ENCODE data around the gene ENDOD1.
A peak's percentile ranks its signal among the peaks of the same experiment; 100 is the strongest.
"Not testable (repeated sequence)": the region's sequence is repeated elsewhere in the genome, so short reads cannot be mapped to it uniquely, and the experiment has no call there.

ENDOD1 gene

DNA sequence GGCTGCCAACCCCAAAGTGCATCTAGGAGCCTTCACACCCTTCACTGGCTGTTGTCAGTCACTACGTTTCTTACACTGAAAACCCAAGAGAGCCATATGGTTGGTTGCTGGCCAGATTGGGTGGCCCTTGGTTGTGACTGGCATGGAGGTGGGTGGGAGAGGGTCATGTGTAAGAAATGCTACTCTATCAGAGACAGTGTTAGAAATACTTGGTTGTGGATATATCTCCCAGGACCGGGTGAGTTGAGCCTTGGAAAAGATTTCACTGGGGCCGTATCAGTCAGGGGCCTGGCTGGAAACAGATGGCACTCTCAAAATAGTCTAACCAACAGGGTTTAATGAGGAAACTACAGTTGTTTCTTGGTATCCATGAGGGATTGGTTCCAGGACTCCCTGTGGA is 15.2 kb downstream of the ENDOD1 start:
- no peak for DNase-seq

DNA sequence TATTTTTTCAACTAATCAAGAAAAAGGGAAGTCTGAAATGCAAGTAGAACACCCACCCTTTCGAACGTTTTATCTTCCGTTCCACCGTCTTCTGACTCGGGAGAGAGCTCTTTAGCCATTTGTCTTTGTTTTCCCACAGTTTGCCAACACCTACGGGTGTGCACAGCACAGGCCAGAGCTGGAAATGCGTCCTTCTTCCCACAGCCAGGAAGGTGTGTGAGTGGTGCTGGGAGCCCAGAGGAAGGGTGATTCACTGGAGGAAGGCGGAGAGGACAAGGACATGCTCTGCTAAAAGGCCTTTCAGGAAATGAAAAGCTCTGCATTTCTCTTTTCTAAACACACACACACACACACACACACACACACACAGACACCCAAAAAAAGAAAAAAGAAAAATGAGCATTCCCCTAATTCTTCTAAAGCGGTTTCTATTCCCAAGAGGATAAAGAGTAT is 18.5 kb downstream of the ENDOD1 start:
- peak; percentile 34 for DNase-seq

GRCh38 chr11:95108671-95109551 is 19.3 kb downstream of the ENDOD1 start:
- DNase-seq: no peak

DNA sequence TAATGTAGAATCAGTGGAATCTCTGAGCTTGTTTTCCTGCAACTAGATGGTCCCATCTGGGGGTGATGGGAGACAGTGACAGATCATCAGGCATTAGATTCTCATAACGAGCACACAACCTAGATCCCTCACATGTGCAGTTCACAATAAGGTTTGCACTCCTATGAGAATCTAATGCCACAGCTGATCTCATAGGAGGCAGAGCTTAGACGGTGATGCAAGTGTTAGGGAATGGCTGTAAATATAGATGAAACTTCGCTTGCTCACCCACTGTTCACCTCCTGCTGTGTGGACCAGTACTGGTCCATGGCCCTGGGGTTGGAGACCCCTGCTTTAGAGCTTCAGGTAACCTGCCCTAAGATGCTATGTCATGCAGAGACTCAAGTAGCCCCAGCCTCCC is 21.8 kb downstream of the ENDOD1 start:
- not testable (repeated sequence) for DNase-seq

- no peak for DNase-seq
Observed at GRCh38 chr11:95111923-95112540, 22.4 kb downstream of the ENDOD1 start.

- no peak for DNase-seq
Observed at GRCh38 chr11:95115597-95115996, 26.0 kb downstream of the ENDOD1 start.

DNA sequence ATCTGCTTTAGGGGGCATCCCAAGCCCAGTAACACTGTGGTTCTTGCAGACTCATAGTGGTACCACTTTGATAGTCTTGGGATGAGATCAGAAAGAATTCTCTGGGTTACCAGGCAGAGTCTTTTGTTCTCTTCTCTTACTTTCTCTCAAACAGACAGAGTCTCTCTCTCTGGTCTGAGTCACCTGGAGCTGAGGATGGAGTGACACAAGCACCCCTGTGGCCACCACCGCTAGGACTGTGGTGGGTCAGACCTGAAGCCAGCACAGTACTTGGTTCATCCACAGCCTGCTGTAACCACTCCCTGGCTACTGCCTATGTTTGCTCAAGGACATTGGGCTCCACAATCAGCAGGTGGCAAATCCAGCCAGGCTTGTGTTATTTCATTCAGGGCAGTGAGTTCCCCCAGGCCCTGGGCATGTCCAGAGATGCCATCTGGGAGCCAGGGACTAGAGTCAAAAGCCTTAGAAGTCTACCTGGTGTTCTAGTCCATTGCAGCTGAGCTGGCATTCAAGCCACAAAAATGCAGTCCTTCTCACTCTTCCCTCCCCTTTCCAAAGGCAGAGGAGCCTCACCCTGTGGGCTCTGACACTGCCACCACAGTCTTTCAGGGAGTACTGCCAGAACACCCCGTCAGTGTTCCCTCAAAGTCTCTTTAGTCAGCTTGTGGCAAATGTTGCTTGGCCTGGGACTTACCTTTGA is 29.9 kb downstream of the ENDOD1 start:
- no peak for DNase-seq

DNA sequence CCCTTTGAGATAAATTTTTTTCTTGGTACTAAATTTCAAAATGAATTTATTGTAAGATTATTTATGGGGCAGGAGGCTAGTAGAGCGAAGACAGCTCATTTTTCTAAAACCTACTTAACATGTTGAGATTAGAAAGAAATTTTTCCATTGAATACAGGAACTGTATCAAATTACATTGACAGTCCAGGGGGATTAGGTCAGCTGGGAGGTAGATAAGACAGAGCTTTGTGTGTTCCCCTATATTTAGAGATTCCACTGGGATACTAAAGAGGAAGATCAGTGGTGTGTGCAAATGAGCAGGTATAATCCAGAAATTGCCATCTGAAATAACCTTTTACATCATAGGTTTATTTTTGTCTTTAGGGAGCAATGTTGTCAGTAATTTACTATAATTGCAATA is 32.1 kb downstream of the ENDOD1 start:
- DNase-seq: no peak

DNA sequence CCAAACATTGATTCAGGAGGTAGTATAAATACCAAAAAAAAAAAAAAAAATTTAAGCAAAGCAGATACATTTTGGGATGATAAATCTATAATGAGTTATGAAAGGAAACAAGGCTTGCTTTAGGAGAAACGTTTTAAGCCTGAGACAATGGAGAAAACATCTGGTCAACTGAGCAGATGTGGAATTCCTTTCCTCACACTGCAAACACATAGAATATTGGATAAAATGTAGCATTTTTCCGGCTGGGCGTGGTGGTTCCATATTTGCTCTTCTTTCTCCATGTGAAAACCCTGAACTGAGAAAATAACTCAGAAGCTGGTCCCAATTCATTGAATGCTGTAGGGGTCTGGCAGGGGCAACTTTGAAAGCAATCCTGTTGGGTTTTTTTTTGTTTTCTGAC is 33.9 kb downstream of the ENDOD1 start:
- no peak for DNase-seq

DNA sequence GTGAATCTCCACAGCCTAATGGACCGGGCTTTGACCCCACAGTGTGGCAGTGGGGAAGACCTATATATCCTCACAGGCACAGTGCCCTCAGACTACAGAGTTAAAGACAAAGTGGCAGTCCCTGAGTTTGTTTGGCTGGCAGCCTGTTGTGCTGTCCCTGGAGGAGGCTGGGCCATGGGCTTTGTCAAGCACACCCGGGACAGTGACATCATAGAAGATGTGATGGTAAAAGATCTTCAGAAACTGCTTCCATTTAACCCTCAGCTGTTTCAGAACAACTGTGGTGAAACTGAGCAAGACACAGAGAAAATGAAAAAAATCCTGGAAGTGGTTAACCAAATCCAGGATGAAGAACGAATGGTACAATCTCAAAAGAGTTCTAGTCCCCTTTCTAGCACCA is 39.0 kb downstream of the ENDOD1 start:
- DNase-seq: no peak

- no peak for DNase-seq
Observed at GRCh38 chr11:95132956-95133355, 43.3 kb downstream of the ENDOD1 start.

GRCh38 chr11:95134491-95134890 is 44.8 kb downstream of the ENDOD1 start:
- DNase-seq: no peak

DNA sequence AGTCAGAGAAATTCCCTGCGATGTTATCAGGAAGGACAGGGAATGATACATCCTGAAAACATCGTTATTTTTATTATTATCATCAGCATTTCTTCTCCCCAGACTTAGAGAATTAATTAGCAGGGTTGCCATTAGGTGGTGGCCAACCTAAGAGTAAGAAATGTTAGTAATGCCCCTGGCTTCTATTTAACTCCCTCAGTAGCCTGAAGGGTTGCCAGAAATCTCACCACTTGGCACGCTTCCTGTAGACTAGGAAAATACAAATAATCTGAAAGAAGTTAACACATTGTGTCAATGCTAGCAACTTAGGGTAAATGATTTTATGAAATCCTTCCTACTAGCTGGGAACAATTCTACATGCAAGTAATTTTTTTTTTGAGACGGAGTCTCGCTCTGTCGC is 45.5 kb downstream of the ENDOD1 start:
- no peak for DNase-seq

DNA sequence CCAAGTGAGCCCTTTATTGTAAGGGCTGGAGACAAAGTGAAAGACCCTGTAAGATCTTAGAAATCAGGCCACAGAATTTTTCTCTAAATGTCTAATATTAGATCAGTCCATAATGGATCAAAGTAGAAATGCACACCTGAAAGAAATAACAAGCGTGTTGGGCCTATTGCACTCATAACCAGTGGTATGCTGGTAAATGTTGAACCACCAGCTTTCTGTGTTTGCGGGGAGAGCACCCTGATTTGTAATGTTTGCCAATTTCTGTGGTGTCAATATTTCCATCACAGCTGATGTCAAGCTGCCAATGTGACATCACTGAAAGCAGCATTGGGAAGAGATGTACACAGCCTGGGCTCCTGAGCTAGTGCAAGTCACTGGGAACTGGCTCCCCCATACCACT is 46.2 kb downstream of the ENDOD1 start:
- DNase-seq: no peak

GRCh38 chr11:95136747-95137146 is 47.1 kb downstream of the ENDOD1 start:
- not testable (repeated sequence) for DNase-seq

DNA sequence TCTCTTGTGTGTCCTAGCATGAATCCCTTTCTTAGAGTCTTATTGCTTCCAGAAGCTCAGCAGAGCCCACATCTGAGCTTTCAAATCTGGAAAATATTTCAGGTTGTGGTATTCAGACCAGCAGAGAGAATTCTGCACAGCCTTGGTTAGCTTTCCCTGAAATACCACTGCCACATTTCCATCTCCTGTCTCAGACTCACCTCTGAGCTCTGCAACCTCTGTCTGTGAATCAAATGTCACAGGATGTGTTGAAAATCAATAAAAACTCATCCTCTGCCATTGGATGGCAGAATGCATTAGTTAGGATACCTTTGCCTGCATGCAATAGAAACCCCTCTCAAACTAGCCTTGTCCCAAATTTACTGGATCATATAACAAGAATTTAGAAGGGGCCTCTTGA is 47.7 kb downstream of the ENDOD1 start:
- DNase-seq: no peak

DNA sequence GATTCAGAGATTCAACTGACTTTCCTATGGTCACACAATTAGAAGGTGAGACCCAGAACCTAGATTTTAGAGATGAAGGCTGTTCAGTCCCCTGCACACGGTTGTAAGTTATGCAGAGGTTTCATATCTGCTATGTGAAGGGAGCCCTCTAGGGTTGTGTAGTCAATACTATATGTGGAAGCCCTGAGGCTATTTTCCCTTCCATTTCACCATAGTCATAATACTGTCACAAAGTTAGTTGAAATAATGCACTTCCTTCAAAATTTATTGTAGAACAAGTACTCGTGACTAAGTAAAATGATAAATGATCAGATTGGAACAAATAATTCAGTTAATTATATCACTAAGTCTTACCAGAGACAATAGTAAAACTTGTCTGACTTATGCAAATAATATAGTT is 48.8 kb downstream of the ENDOD1 start:
- no peak for DNase-seq

GRCh38 chr11:95140397-95141033 is 50.9 kb downstream of the ENDOD1 start:
- no peak for DNase-seq

GRCh38 chr11:95142431-95142830 is 52.8 kb downstream of the ENDOD1 start:
- no peak for DNase-seq

- DNase-seq: no peak
Observed at GRCh38 chr11:95143106-95143681, 53.5 kb downstream of the ENDOD1 start.

- DNase-seq: no peak
Observed at GRCh38 chr11:95144313-95145235, 54.9 kb downstream of the ENDOD1 start.

All from 8988T (cell line).